Measurements from ENCODE around the gene FSTL3. TPM values are rescaled to one million over a fixed set of nuclear protein-coding genes. Genes with fewer than 3 reads are reported as not detected.

The FSTL3 gene
- total RNA-seq, 4 donors from 2014 or later: 115 to 226 (median 217) TPM

- WGBS: 3% methylated on average over 18 of the region's 35 CpGs
- Histone ChIP-seq H3K27ac (replicated peaks in 1 of 4) (peak overlapping the region; percentile 65 to 81 (median 78)), H3K27me3 (no peaks in the 10 kb centered on the region), H3K9me3 (no peaks in the 10 kb centered on the region), H3K4me1 (peaks cover 20 to 54% (median 42%) of the 10 kb centered on the region in 4 donors), H3K36me3 (peaks cover 9 to 41% (median 31%) of the 10 kb centered on the region in 4 donors), H3K4me3 (peak overlapping the region; percentile 66 to 97 (median 91))
- no peak for DNase-seq (ENCODE audit: extremely low spot score)
- intact Hi-C loops (cut with DNase I): loop anchor here (5.0 kb wide), 1 partner anchor 55 kb away; no protein-coding TSS in a partner anchor
- TF ChIP-seq CTCF (IDR thresholded peaks at IDR 0.05): no peak
- TF ChIP-seq POLR2A (IDR thresholded peaks at IDR 0.05; ENCODE audit: low read depth): no peak
- no peak for TF ChIP-seq POLR2AphosphoS5 (IDR thresholded peaks at IDR 0.05)
- no peak for TF ChIP-seq EP300 (IDR thresholded peaks at IDR 0.05)
Observed at GRCh38 chr19:632579-633067, 43.6 kb upstream of the FSTL3 start.

- Histone ChIP-seq H3K4me3 (peak within 1 kb of the TSS; percentile 66 to 97 (median 91)), H3K27ac (replicated peaks in 1 of 4) (peak within 1 kb of the TSS; percentile 65 to 81 (median 78)), H3K27me3 (no peaks in the 10 kb centered on the region), H3K9me3 (no peaks in the 10 kb centered on the region), H3K4me1 (peaks cover 20 to 54% (median 42%) of the 10 kb centered on the region in 4 donors), H3K36me3 (peaks cover 9 to 35% (median 26%) of the 10 kb centered on the region in 4 donors)
- WGBS: under 1% methylated on average over 60 of the region's 67 CpGs
- intact Hi-C loops (cut with DNase I): loop anchor here (5.0 kb wide), 1 partner anchor 56 kb away; no protein-coding TSS in a partner anchor
- TF ChIP-seq EP300 (IDR thresholded peaks at IDR 0.05) (no peak), CTCF (IDR thresholded peaks at IDR 0.05) (peak in 1 of 3 experiments; percentile 14), POLR2AphosphoS5 (IDR thresholded peaks at IDR 0.05) (peak; percentile 80 to 89)
- DNase-seq (ENCODE audit: extremely low spot score): peak; percentile 99
Observed at GRCh38 chr19:633068-633785, 43.0 kb upstream of the FSTL3 start, which contains the start of gene POLRMT. TSS of gene POLRMT (minus strand) at chr19:633537. CDS start at chr19:633512, 25 bp downstream.

GRCh38 chr19:633786-634639, 42.2 kb upstream of the FSTL3 start:
- WGBS: 17% methylated on average over 26 of the region's 32 CpGs
- peak overlapping the region; percentile 44 to 81 (median 78) for H3K27ac ChIP-seq (replicated peaks in 1 of 4)
- TF ChIP-seq EP300 (IDR thresholded peaks at IDR 0.05) (no peak), POLR2AphosphoS5 (IDR thresholded peaks at IDR 0.05) (no peak), POLR2A (IDR thresholded peaks at IDR 0.05; ENCODE audit: low read depth) (no peak), CTCF (IDR thresholded peaks at IDR 0.05) (no peak)
- H3K4me1 ChIP-seq: peaks cover 27 to 62% (median 48%) of the 10 kb centered on the region in 4 donors
- no peaks in the 10 kb centered on the region for H3K27me3 ChIP-seq
- peak overlapping the region; percentile 66 to 97 (median 91) for H3K4me3 ChIP-seq
- no peak for DNase-seq (ENCODE audit: extremely low spot score)
- intact Hi-C loops (cut with DNase I): loop anchor here (5.0 kb wide), 1 partner anchor 57 kb away; no protein-coding TSS in a partner anchor
- H3K36me3 ChIP-seq: peaks cover 5 to 28% (median 18%) of the 10 kb centered on the region in 4 donors
- no peaks in the 10 kb centered on the region for H3K9me3 ChIP-seq

GRCh38 chr19:634975-635652, 41.1 kb upstream of the FSTL3 start:
- Histone ChIP-seq H3K27ac (replicated peaks in 1 of 4) (no peak overlapping the region), H3K4me1 (peaks cover 31 to 65% (median 50%) of the 10 kb centered on the region in 4 donors), H3K27me3 (no peaks in the 10 kb centered on the region), H3K36me3 (peaks cover 0 to 17% (median 10%) of the 10 kb centered on the region in 4 donors), H3K9me3 (no peaks in the 10 kb centered on the region), H3K4me3 (no peak overlapping the region)
- no peak for DNase-seq (ENCODE audit: extremely low spot score)
- intact Hi-C loops (cut with DNase I): loop anchor here (5.0 kb wide), 1 partner anchor 58 kb away; no protein-coding TSS in a partner anchor
- TF ChIP-seq POLR2AphosphoS5 (IDR thresholded peaks at IDR 0.05): no peak
- TF ChIP-seq POLR2A (IDR thresholded peaks at IDR 0.05; ENCODE audit: low read depth): no peak
- TF ChIP-seq CTCF (IDR thresholded peaks at IDR 0.05): no peak
- no peak for TF ChIP-seq EP300 (IDR thresholded peaks at IDR 0.05)
- 85% methylated on average over 5 of the region's 16 CpGs for WGBS

Data from esophagus muscularis mucosa (tissue), 4 donors.